ENCODE results near the gene ABHD3. TPM values are rescaled to one million over a fixed set of nuclear protein-coding genes. Genes with fewer than 3 reads are reported as not detected.
"Not testable (repeated sequence)": the region's sequence is repeated elsewhere in the genome, so short reads cannot be mapped to it uniquely, and the experiment has no call there.

ABHD3 gene
- total and polyA plus RNA-seq, 2 of the 8 experiments (the other 6 are each of a cell fraction or from before 2014, with no cell fraction given), result 8.4 to 12.1 TPM

- H3K23me2 ChIP-seq (ENCODE audit: low read depth, low read length), result not testable (repeated sequence)
- 80% methylated on average over 7 of the region's 7 CpGs; no CpG with 5 or more reads in 1 of the 2 experiments for WGBS, 2 experiments (ENCODE audit: extremely low coverage in 1 of 2, insufficient coverage in 1 of 2, insufficient read length in 1 of 2, insufficient replicate concordance in 2 of 2, low coverage in 1 of 2, low lambda C conversion rate in 2 of 2, missing lambda C conversion rate in 1 of 2)
Measured at GRCh38 chr18:21707130-21707529, 2.6 kb upstream of the ABHD3 start.

More at GRCh38 chr18:21707130-21707529, 2.6 kb upstream of the ABHD3 start:
- H3K9ac ChIP-seq (replicated peaks in 1 of 4; ENCODE audit: extremely low read depth in 1 of 4, low read depth in 3 of 4, low read length in 3 of 4); FAIRE-seq; H4K91ac ChIP-seq (replicated peaks; ENCODE audit: insufficient read length, low read length); H4K5ac ChIP-seq (ENCODE audit: insufficient read length, low read depth, low read length); H2AK5ac ChIP-seq (ENCODE audit: low read depth, low read length); H3K36me3 ChIP-seq (ENCODE audit: control insufficient read depth in 2 of 4, insufficient read depth in 4 of 4, low read length in 3 of 4); H2BK20ac ChIP-seq (ENCODE audit: low read length); H2BK15ac ChIP-seq (ENCODE audit: low read length); H3K79me2 ChIP-seq (ENCODE audit: control insufficient read depth in 1 of 2, insufficient read depth in 2 of 2, low read length in 2 of 2); H3K27ac ChIP-seq (ENCODE audit: low read depth, low read length); H4K20me1 ChIP-seq (replicated peaks in 1 of 2; ENCODE audit: control insufficient read depth in 1 of 2, insufficient read depth in 2 of 2, low read length in 2 of 2); POLR2A ChIA-PET (ENCODE audit: partially characterized antibody); H3K23ac ChIP-seq (ENCODE audit: insufficient read length); H2BK5ac ChIP-seq (ENCODE audit: low read depth, low read length); H3K14ac ChIP-seq (ENCODE audit: insufficient read length); H3K27me3 ChIP-seq (replicated peaks in 1 of 4; ENCODE audit: control insufficient read depth in 3 of 4, extremely low read depth in 1 of 4, insufficient read depth in 3 of 4, low read length in 3 of 4); H3K4me3 ChIP-seq (ENCODE audit: extremely low read depth in 1 of 4, insufficient read depth in 2 of 4, low read depth in 3 of 4, low read length in 4 of 4); H3K79me1 ChIP-seq (ENCODE audit: low read depth, low read length); H3K4me1 ChIP-seq (replicated peaks in 1 of 4; ENCODE audit: control insufficient read depth in 3 of 4, insufficient read depth in 4 of 4, low read length in 3 of 4); H3K4me2 ChIP-seq (ENCODE audit: insufficient read depth in 1 of 2, low read depth in 2 of 2, low read length in 2 of 2); H2AFZ ChIP-seq (ENCODE audit: low read length); H3K18ac ChIP-seq (ENCODE audit: extremely low read depth, low read length); H3K4ac ChIP-seq (replicated peaks; ENCODE audit: insufficient read length, low read depth, low read length); DNase-seq (ENCODE audit: low read depth in 1 of 2, low spot score in 2 of 2); H2BK12ac ChIP-seq (ENCODE audit: low read depth, low read length); H3K56ac ChIP-seq (replicated peaks; ENCODE audit: insufficient read length, low read depth, low read length); H4K8ac ChIP-seq (ENCODE audit: extremely low read depth, insufficient read depth, low read length); H2BK120ac ChIP-seq (replicated peaks; ENCODE audit: low read depth, low read length): not testable (repeated sequence)
- TF ChIP-seq TBP (IDR thresholded peaks at IDR 0.05; ENCODE audit: low read depth, low read length), result peak; percentile 30; the same call in 1 of the 2 replicates
- CTCF ChIA-PET (ENCODE audit: partially characterized antibody), result interaction anchor here (0.6 kb wide), 1 partner anchor 27 kb away, joined by 4 read pairs; no protein-coding TSS in a partner anchor
- H3K9me3 ChIP-seq (ENCODE audit: insufficient read depth in 2 of 2, low read depth in 1 of 2, low read length in 1 of 2), result peaks cover 0 to 12% of the 10 kb centered on the region in 2 experiments; a peak in 2 of 4 replicates

Data from H1 (cell line).